Spleen (tissue), 7 donors: ENCODE data around the gene PPL.

Source experiments
- CTCF ChIP-seq, 11 experiments: fragments of 200-600 bp in 7 of 11; fragments of 450-650 bp in 4 of 11; sonication (generic) in 4 of 11; IDR thresholded peaks in 8 of 11; conservative IDR thresholded peaks in 3 of 11; 1 replicate in 7 of 11; 2 replicates in 4 of 11; pipeline versions ENCODE4 v1.4.0 to v1.8.0; 2016 to 2021; ENCODE audit warnings: antibody characterized with exemption in 11 of 11, inconsistent platforms in 4 of 11, mild to moderate bottlenecking in 1 of 11
- POLR2A ChIP-seq, 3 donors: fragments of 450-650 bp; IDR thresholded peaks; one replicate each; pipeline ENCODE4 v1.5.1; 2017; ENCODE audit warnings: antibody characterized with exemption in 3 of 3, mild to moderate bottlenecking in 1 of 3
- POLR2AphosphoS5 ChIP-seq, 3 donors: sonication (generic); formaldehyde crosslinking; IDR thresholded peaks; one replicate each; pipeline ENCODE4 v1.5.1; 2017; ENCODE audit warnings: antibody characterized with exemption in 3 of 3
- donor health status: DM: no; HTN: no; CAD: no; lungs with moderate emphysema.
- donor health status: DM: no; HTN: no; CAD: no.
- donor health status: DM: no; HTN: no; CAD: no.

DNA sequence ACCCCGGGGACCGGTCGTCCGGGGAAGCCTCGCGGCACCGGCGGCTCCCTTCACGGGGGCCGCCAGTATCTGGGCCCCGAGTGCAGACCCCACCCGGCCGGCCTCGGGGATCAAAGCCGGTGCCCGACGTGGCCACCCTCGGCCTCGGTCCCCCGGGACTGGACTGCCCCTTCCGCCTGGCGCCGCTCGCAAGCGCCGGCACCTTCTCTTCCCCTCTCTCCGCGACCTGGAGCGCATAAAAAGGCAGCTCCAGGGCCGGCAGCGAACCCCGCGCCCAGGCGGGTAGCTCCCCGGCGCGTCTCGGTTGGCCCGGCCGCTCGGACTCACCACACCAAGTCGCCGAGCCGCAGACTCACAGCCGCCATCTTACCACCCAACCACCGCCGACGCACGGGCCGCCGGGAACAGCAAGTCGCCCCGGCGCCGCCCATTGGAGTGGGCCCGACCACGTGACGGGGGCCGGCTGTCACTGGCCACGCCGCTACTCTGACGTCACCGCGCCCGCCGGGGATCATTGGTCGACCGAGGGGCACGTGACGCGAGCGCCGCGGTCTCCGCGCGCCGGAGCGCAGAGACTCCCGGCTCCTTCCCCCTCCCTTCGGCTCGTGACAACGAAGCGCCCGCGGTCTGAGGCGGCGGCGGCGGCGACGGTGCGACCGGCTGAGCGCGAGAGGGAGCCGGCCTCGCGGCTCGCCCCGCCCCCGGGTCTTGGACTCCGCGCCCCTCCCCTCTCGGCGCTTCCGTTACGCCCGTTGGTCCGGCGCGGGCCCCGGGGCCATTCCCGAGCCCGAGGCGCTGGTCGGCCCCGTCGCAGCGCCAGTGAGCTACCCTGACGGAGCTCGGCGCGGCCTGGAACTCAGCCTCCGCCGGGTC, 89.8 kb downstream of the PPL start, which contains the start of the genes GLYR1 and UBN1:
- TF ChIP-seq CTCF (IDR thresholded peaks at IDR 0.05 in 8 of 11, conservative IDR thresholded peaks at IDR 0.05 in 3 of 11) (peak in 2 of 11 experiments; percentile 7 to 29), POLR2AphosphoS5 (IDR thresholded peaks at IDR 0.05) (peak; percentile 91 to 96 (median 96)), POLR2A (IDR thresholded peaks at IDR 0.05) (peak in 1 of 3 donors; percentile 51)
